Measurements from ENCODE around the gene APEX1. TPM values are rescaled to one million over a fixed set of nuclear protein-coding genes. Genes with fewer than 3 reads are reported as not detected.

APEX1 gene
- total and polyA plus RNA-seq, 2 of the 8 experiments (the other 6 are each of a cell fraction or from before 2014, with no cell fraction given) = 384 to 700 TPM

GRCh38 chr14:20482382-20482781 lies 27.4 kb downstream of the APEX1 start:
- H2BK20ac ChIP-seq (ENCODE audit: low read length) = no peak overlapping the region
- FAIRE-seq (no peak), DNase-seq (ENCODE audit: low read depth in 1 of 2, low spot score in 2 of 2) (no peak)
- peaks cover 0 to 5% (median under 1%) of the 10 kb centered on the region in 4 experiments; a peak in 1 of 7 replicates for H3K4me1 ChIP-seq (replicated peaks in 1 of 4; ENCODE audit: control insufficient read depth in 3 of 4, insufficient read depth in 4 of 4, low read length in 3 of 4)
- no peak overlapping the region for H3K9ac ChIP-seq (replicated peaks in 1 of 4; ENCODE audit: extremely low read depth in 1 of 4, low read depth in 3 of 4, low read length in 3 of 4)
- H3K9me3 ChIP-seq (ENCODE audit: insufficient read depth in 2 of 2, low read depth in 1 of 2, low read length in 1 of 2) = no peaks in the 10 kb centered on the region
- H3K4me3 ChIP-seq (ENCODE audit: extremely low read depth in 1 of 4, insufficient read depth in 2 of 4, low read depth in 3 of 4, low read length in 4 of 4) = no peak overlapping the region
- no peak overlapping the region for H2BK15ac ChIP-seq (ENCODE audit: low read length)
- H2BK120ac ChIP-seq (replicated peaks; ENCODE audit: low read depth, low read length) = no peak overlapping the region
- H4K5ac ChIP-seq (ENCODE audit: insufficient read length, low read depth, low read length) = no peak overlapping the region
- H3K79me1 ChIP-seq (ENCODE audit: low read depth, low read length) = no peaks in the 10 kb centered on the region
- H4K8ac ChIP-seq (ENCODE audit: extremely low read depth, insufficient read depth, low read length) = no peak overlapping the region
- H2BK5ac ChIP-seq (ENCODE audit: low read depth, low read length) = no peak overlapping the region
- no peak overlapping the region for H3K4ac ChIP-seq (replicated peaks; ENCODE audit: insufficient read length, low read depth, low read length)
- H3K36me3 ChIP-seq (ENCODE audit: control insufficient read depth in 2 of 4, insufficient read depth in 4 of 4, low read length in 3 of 4) = peaks cover 2 to 12% (median 5%) of the 10 kb centered on the region in 4 experiments; a peak in 7 of 8 replicates
- H3K56ac ChIP-seq (replicated peaks; ENCODE audit: insufficient read length, low read depth, low read length) = no peak overlapping the region
- H2AK5ac ChIP-seq (ENCODE audit: low read depth, low read length) = no peak overlapping the region
- H2AFZ ChIP-seq (ENCODE audit: low read length) = no peak overlapping the region
- no peak overlapping the region for H3K14ac ChIP-seq (ENCODE audit: insufficient read length)
- ChIA-PET CTCF (ENCODE audit: partially characterized antibody) (interaction anchor here (1.0 to 1.8 kb wide), 2 partner anchors 124 to 127 kb away, joined by 3 to 6 read pairs; no protein-coding TSS in a partner anchor), POLR2A (ENCODE audit: partially characterized antibody) (interaction anchor here (1.0 to 5.2 kb wide), 5 partner anchors 12 to 139 kb away, joined by 3 to 59 read pairs (median 4); partner anchors contain the start of genes PARP2 and PNP)
- no peak overlapping the region for H3K18ac ChIP-seq (ENCODE audit: extremely low read depth, low read length)
- H3K23ac ChIP-seq (ENCODE audit: insufficient read length) = no peak overlapping the region
- H3K4me2 ChIP-seq (ENCODE audit: insufficient read depth in 1 of 2, low read depth in 2 of 2, low read length in 2 of 2) = no peak overlapping the region
- H3K23me2 ChIP-seq (ENCODE audit: low read depth, low read length) = no peaks in the 10 kb centered on the region; the same call in 1 of the 2 replicates
- no peaks in the 10 kb centered on the region for H3K79me2 ChIP-seq (ENCODE audit: control insufficient read depth in 1 of 2, insufficient read depth in 2 of 2, low read length in 2 of 2)
- 79% methylated on average over 5 of the region's 5 CpGs; no CpG with 5 or more reads in 1 of the 2 experiments for WGBS, 2 experiments (ENCODE audit: extremely low coverage in 1 of 2, insufficient coverage in 1 of 2, insufficient read length in 1 of 2, insufficient replicate concordance in 2 of 2, low coverage in 1 of 2, low lambda C conversion rate in 2 of 2, missing lambda C conversion rate in 1 of 2)
- no peak overlapping the region for H4K91ac ChIP-seq (replicated peaks; ENCODE audit: insufficient read length, low read length)
- no peaks in the 10 kb centered on the region for H3K27me3 ChIP-seq (replicated peaks in 1 of 4; ENCODE audit: control insufficient read depth in 3 of 4, extremely low read depth in 1 of 4, insufficient read depth in 3 of 4, low read length in 3 of 4)
- H2BK12ac ChIP-seq (ENCODE audit: low read depth, low read length) = no peak overlapping the region
- H4K20me1 ChIP-seq (replicated peaks in 1 of 2; ENCODE audit: control insufficient read depth in 1 of 2, insufficient read depth in 2 of 2, low read length in 2 of 2) = no peaks in the 10 kb centered on the region
- no peak overlapping the region for H3K27ac ChIP-seq (ENCODE audit: low read depth, low read length)
- no peak for TF ChIP-seq POLR2AphosphoS5 (IDR thresholded peaks at IDR 0.05; ENCODE audit: low read depth, low read length)
